PC-3 (cell line): Measurements from ENCODE around the gene SLC4A4. TPM values are rescaled to one million over a fixed set of nuclear protein-coding genes. Genes with fewer than 3 reads are reported as not detected.

Experiments
- ATAC-seq: fragments of 200-7000 bp; cut with Tn5 transposase; 2 replicates; pipeline ENCODE4 v1.9.1; 2020; ENCODE audit warnings: mild to moderate bottlenecking, moderate library complexity
- BruUV-seq: library from RNA; stranded (reverse); fragments of 400-500 nt; replicated peaks from 2 replicates; lab custom pipeline; 2021; lab: Mats Ljungman, UMichigan
- CTCF ChIA-PET: fragments of 300-600 bp; sonication (Branson Sonifier 250); formaldehyde crosslinking; loops from one replicate; lab custom pipeline; 2022; ENCODE audit warnings: antibody characterized with exemption; lab: Charles Lee
- POLR2A ChIA-PET: fragments of 300-600 bp; sonication (Branson Sonifier 250); formaldehyde crosslinking; loops from one replicate; lab custom pipeline; 2022; ENCODE audit warnings: antibody characterized with exemption; ENCODE audit not compliant: unreplicated experiment; lab: Charles Lee
- DNase-seq: peaks from one replicate; pipeline ENCODE4 v3.0.0-alpha.2; 2015
- H2AFZ ChIP-seq: fragments of 300-600 bp; sonication (generic); 2 replicates; pipeline ENCODE4 v1.6.0; 2016; ENCODE audit warnings: antibody characterized with exemption, low read length
- H3F3A ChIP-seq: fragments of 300-600 bp; sonication (generic); one replicate; pipeline ENCODE4 v1.6.0; 2017; ENCODE audit warnings: antibody characterized with exemption, low read length, control low read depth, mild to moderate bottlenecking; ENCODE audit not compliant: unreplicated experiment
- H3K27ac ChIP-seq: fragments of 300-600 bp; sonication (generic); 2 replicates; pipeline ENCODE4 v1.5.1; 2016; ENCODE audit warnings: mild to moderate bottlenecking, low read length
- H3K27me3 ChIP-seq: fragments of 300-600 bp; sonication (generic); 2 replicates; pipeline ENCODE4 v1.6.1; 2016; ENCODE audit warnings: low read length, mixed read lengths
- H3K36me3 ChIP-seq: fragments of 300-600 bp; sonication (generic); 2 replicates; pipeline ENCODE4 v1.6.1; 2016; ENCODE audit warnings: low read depth, mixed run types, low read length, mixed read lengths
- H3K4me1 ChIP-seq: fragments of 300-600 bp; sonication (generic); 2 replicates; pipeline ENCODE4 v1.5.1; 2016; ENCODE audit warnings: low read length; ENCODE audit not compliant: insufficient read depth
- H3K4me2 ChIP-seq: fragments of 300-600 bp; sonication (generic); 2 replicates; pipeline ENCODE4 v1.6.0; 2016; ENCODE audit warnings: low read length
- H3K4me3 ChIP-seq: fragments of 300-600 bp; sonication (generic); 2 replicates; pipeline ENCODE4 v1.5.1; 2016; ENCODE audit warnings: mild to moderate bottlenecking, low read length, mixed read lengths
- H3K79me2 ChIP-seq: fragments of 300-600 bp; sonication (generic); 2 replicates; pipeline ENCODE4 v1.6.1; 2017; ENCODE audit warnings: low read length, mixed read lengths
- H3K9ac ChIP-seq: fragments of 300-600 bp; sonication (generic); 2 replicates; pipeline ENCODE4 v1.6.0; 2016; ENCODE audit warnings: mild to moderate bottlenecking, low read length
- H3K9me2 ChIP-seq: fragments of 300-600 bp; sonication (generic); replicated peaks from 2 replicates; pipeline ENCODE4 v1.6.1; 2016; ENCODE audit warnings: mixed run types, low read length, mixed read lengths
- H3K9me3 ChIP-seq: fragments of 300-600 bp; sonication (generic); 2 replicates; pipeline ENCODE4 v1.6.1; 2016; ENCODE audit warnings: low read length, mixed read lengths
- H4K20me1 ChIP-seq: fragments of 300-600 bp; sonication (generic); 2 replicates; pipeline ENCODE4 v1.6.1; 2016; ENCODE audit warnings: low read length, mixed read lengths
- CTCF ChIP-seq: fragments of 300-600 bp; sonication (generic); conservative IDR thresholded peaks from 2 replicates; pipeline ENCODE4 v1.5.1; 2017; ENCODE audit warnings: antibody characterized with exemption, low read depth, mild to moderate bottlenecking, low read length
- EZH2 ChIP-seq: fragments of 300-600 bp; sonication (generic); IDR thresholded peaks from one replicate; pipeline ENCODE4 v1.6.1; 2017; ENCODE audit warnings: antibody characterized with exemption, mild to moderate bottlenecking, low read length; ENCODE audit not compliant: unreplicated experiment
- EZH2phosphoT487 ChIP-seq: fragments of 300-600 bp; sonication (generic); IDR thresholded peaks from 2 replicates; pipeline ENCODE4 v1.6.1; 2018; ENCODE audit warnings: mild to moderate bottlenecking, antibody characterized with exemption, low read length, borderline replicate concordance
- intact Hi-C: fragments of 100-400 bp; cut with micrococcal nuclease; formaldehyde crosslinking; loops from 2 replicates; pipeline ENCODE4 v1.9.0; 2023
- total RNA-seq: library from RNA; depleted of rRNA; stranded (reverse); fragments of >200 nt; gene quantifications from 2 replicates; pipeline ENCODE4 v1.2.3, GENCODE V29; 2014

Gene SLC4A4
- total RNA-seq, 1 experiment from 2014 or later, result 0.47 TPM

DNA sequence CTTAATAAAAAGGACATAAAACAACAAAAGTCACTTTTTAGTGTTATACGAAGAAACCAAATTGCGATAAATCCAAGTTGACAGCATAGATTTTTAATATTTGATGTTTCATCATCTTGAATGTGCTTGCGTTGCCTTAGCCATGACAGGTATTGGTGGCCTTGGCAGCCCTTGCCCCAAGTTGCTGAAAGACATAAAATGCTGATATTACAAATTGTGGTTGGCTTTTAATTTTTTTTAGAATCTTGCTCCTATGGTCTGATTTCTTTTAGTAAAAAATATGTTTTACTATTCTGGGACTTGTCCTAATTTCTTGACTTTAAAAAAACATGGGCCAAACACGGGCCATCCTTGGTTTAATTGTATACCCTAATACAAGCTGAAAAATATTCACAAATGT lies 122.6 kb downstream of the SLC4A4 start:
- Histone ChIP-seq H2AFZ (no peak overlapping the region), H3K4me3 (no peak overlapping the region), H3K36me3 (no peaks in the 10 kb centered on the region), H3K9me3 (no peaks in the 10 kb centered on the region), H3K9me2 (no peaks in the 10 kb centered on the region), H3K9ac (no peak overlapping the region), H4K20me1 (no peaks in the 10 kb centered on the region), H3F3A (no peaks in the 10 kb centered on the region), H3K27me3 (no peaks in the 10 kb centered on the region), H3K4me1 (peaks cover 12% of the 10 kb centered on the region), H3K27ac (no peak overlapping the region), H3K79me2 (no peaks in the 10 kb centered on the region), H3K4me2 (no peak overlapping the region)
- POLR2A ChIA-PET, result no interaction called here
- no peak for ATAC-seq
- no peak for DNase-seq
- intact Hi-C loops, result no loop called here
- CTCF ChIA-PET, result no interaction called here
- TF ChIP-seq EZH2phosphoT487 (no peak), EZH2 (no peak), CTCF (no peak)
- BruUV-seq, result no TSS peak

DNA sequence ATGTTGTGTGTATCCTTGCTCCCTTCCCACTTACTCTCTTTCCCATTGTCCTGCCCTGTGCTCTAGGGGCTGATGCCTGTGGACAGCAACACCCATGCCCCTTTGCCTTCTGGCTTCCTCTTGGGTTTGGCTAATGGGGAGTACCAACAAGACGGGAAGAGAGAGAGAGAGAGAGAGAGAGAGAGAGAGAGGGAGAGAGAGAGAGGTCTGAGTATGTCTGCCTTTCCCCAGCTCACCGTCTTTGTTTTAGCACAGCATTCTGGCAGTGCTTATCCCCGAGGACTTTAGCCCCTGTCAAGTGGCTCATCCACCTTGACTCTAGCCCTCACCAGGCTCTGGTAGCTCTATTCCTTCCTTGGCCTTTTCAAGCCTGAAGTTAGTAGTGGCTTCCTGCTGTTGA lies 128.0 kb downstream of the SLC4A4 start:
- ATAC-seq (no peak), DNase-seq (no peak)
- Histone ChIP-seq H3K27me3 (no peaks in the 10 kb centered on the region), H3K27ac (no peak overlapping the region), H3K9me3 (no peaks in the 10 kb centered on the region), H3K9ac (no peak overlapping the region), H3K4me3 (no peak overlapping the region), H3K79me2 (no peaks in the 10 kb centered on the region), H3K36me3 (no peaks in the 10 kb centered on the region), H2AFZ (no peak overlapping the region), H3K4me2 (no peak overlapping the region), H3K9me2 (no peaks in the 10 kb centered on the region), H3F3A (no peaks in the 10 kb centered on the region), H4K20me1 (no peaks in the 10 kb centered on the region), H3K4me1 (no peaks in the 10 kb centered on the region)
- ChIA-PET CTCF (no interaction called here), POLR2A (no interaction called here)
- intact Hi-C loops, result no loop called here
- TF ChIP-seq EZH2 (no peak), EZH2phosphoT487 (no peak), CTCF (no peak)
- BruUV-seq, result no TSS peak

DNA sequence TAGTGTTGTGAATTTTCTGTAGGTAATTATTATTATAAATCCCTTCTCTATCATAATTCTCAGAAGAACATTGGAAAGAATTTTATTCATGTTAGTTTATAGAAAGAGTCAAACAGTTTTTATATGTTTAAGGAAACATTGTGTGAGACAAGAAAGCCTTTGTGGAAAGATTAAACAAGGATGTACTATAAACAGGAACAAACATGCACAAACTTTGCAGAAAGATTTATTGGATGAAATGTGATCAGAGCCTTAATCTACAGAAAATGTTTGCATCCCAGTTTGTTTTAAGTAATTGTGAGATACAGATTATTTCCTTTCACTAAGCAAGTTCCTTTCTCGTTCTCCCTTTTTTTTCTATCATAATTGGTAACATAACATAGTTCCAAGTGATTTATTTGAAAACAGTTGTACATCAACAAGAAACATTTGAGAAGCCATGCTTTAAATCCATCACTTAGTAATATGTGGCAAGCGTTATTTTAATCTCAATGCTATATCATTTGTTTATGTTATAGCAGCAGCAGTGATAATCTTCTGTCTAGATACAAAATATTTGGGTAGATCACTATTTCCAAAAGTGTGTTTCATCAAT lies 129.4 kb downstream of the SLC4A4 start:
- Histone ChIP-seq H3K9me2 (no peaks in the 10 kb centered on the region), H3K27me3 (no peaks in the 10 kb centered on the region), H3K9me3 (no peaks in the 10 kb centered on the region), H3K4me3 (no peak overlapping the region), H4K20me1 (no peaks in the 10 kb centered on the region), H2AFZ (no peak overlapping the region), H3K36me3 (no peaks in the 10 kb centered on the region), H3K4me2 (no peak overlapping the region), H3K9ac (no peak overlapping the region), H3F3A (no peaks in the 10 kb centered on the region), H3K79me2 (no peaks in the 10 kb centered on the region), H3K4me1 (peaks cover 9% of the 10 kb centered on the region), H3K27ac (0 out of 2 replicates have a peak overlapping the region, but pooled peaks have one; percentile 6)
- no TSS peak for BruUV-seq
- TF ChIP-seq CTCF (no peak), EZH2phosphoT487 (no peak), EZH2 (no peak)
- ChIA-PET CTCF (no interaction called here), POLR2A (no interaction called here)
- ATAC-seq (peak; percentile 73), DNase-seq (no peak)
- intact Hi-C loops, result no loop called here
